Activated T-cell treated with anti-CD3 and anti-CD28 coated beads for 1 hour (primary cell): ENCODE measurements around the gene TMEM151B.
"Not testable (repeated sequence)": the region's sequence is repeated elsewhere in the genome, so short reads cannot be mapped to it uniquely, and the experiment has no call there.

Experiments used
- DNase-seq: peaks from one replicate; pipeline ENCODE4 v3.0.0-alpha.2; 2020; ENCODE audit warnings: low read depth

Gene TMEM151B

GRCh38 chr6:44304282-44305199 is 34.3 kb downstream of the TMEM151B start:
- DNase-seq: peak; percentile 25

- DNase-seq: no peak
Observed at GRCh38 chr6:44305200-44305725, 35.0 kb downstream of the TMEM151B start.

GRCh38 chr6:44306710-44307109 is 36.5 kb downstream of the TMEM151B start:
- DNase-seq: no peak

GRCh38 chr6:44307217-44307616 is 37.0 kb downstream of the TMEM151B start:
- DNase-seq: no peak

- DNase-seq: no peak
Observed at GRCh38 chr6:44309092-44309491, 38.8 kb downstream of the TMEM151B start.

- no peak for DNase-seq
Observed at GRCh38 chr6:44309631-44310030, 39.4 kb downstream of the TMEM151B start.

GRCh38 chr6:44310241-44310640 is 40.0 kb downstream of the TMEM151B start:
- no peak for DNase-seq

GRCh38 chr6:44311304-44311703 is 41.1 kb downstream of the TMEM151B start:
- DNase-seq: no peak

GRCh38 chr6:44311767-44312166 is 41.5 kb downstream of the TMEM151B start:
- no peak for DNase-seq

- peak; percentile 96 for DNase-seq
Observed at GRCh38 chr6:44312901-44313788, 42.9 kb downstream of the TMEM151B start, which contains the start of gene AARS2. AARS2 (minus strand) TSS chr6:44313347; CDS start chr6:44313323, 24 bp downstream.

GRCh38 chr6:44314657-44315056 is 44.4 kb downstream of the TMEM151B start:
- DNase-seq: not testable (repeated sequence)

- DNase-seq: no peak
Observed at GRCh38 chr6:44315516-44315915, 45.3 kb downstream of the TMEM151B start.

GRCh38 chr6:44315951-44316350 is 45.7 kb downstream of the TMEM151B start:
- DNase-seq: no peak

- DNase-seq: no peak
Observed at GRCh38 chr6:44316481-44316880, 46.2 kb downstream of the TMEM151B start.

- not testable (repeated sequence) for DNase-seq
Observed at GRCh38 chr6:44317136-44317631, 46.9 kb downstream of the TMEM151B start.

GRCh38 chr6:44321210-44321609 is 51.0 kb downstream of the TMEM151B start:
- no peak for DNase-seq

GRCh38 chr6:44327096-44327495 is 56.8 kb downstream of the TMEM151B start:
- no peak for DNase-seq

GRCh38 chr6:44327760-44328159 is 57.5 kb downstream of the TMEM151B start:
- DNase-seq: no peak

- not testable (repeated sequence) for DNase-seq
Observed at GRCh38 chr6:44328203-44328602, 58.0 kb downstream of the TMEM151B start.

- DNase-seq: no peak
Observed at GRCh38 chr6:44329858-44330257, 59.6 kb downstream of the TMEM151B start.

GRCh38 chr6:44332585-44332984 is 62.3 kb downstream of the TMEM151B start:
- no peak for DNase-seq

- DNase-seq: no peak
Observed at GRCh38 chr6:44333273-44333919, 63.1 kb downstream of the TMEM151B start.
